ENCODE results near the gene FARP1. TPM values are rescaled to one million over a fixed set of nuclear protein-coding genes. Genes with fewer than 3 reads are reported as not detected.

The FARP1 gene
- total and polyA plus RNA-seq, 2 of the 13 experiments (the other 11 are each of a cell fraction or from before 2014, with no cell fraction given), result 70.6 to 126 TPM

DNA sequence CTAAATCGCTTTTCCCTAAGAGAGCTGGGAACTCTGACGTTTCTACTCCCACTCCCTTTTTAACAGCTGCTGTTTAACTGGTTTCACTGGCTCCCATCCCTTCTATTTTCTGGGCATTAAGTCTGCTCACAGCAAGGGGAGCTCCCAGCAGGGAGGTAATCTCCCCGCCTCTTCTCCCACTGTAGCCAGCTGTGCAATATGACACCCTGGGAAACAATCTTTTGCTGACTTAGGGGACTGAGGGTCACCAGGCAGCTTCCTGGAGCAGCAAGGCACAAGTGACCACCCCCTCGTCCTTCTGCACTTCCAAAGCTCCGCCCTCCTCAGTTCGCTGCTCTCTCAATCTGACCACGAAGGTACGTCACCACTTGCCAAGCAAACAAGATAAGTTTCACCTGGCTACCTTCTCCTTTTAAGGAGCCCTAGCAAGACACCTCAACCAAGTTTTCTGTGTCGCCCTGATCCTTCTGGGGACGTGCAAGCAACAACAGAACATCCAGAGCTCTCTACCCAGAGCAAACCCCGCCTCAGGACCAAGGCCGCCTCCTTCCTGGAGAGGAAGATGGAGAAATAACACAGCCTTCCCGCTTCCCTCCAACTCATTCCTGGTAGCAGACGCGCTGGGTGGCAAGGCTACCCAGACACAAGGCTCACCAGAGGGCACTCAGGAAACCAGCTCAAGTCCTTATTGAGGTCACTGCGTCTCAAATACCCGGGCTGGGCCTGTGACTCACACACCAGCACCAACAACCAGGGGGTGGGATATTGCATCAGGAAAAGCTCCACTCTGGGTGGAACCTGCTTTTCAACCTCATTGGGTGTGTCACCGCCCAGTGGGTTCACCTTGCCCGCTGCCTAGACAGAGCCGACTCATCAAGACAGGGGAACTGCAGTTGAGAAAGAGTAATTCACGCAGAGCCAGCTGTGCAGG is 341.7 kb downstream of the FARP1 start (continued):
- TF ChIP-seq TGIF2 (CRISPR knock-in tag; IDR thresholded peaks at IDR 0.05) (0 out of 2 replicates have a peak, but pooled peaks have one; percentile 26), KAT8 (CRISPR knock-in tag; IDR thresholded peaks at IDR 0.05) (no peak), SIX4 (CRISPR knock-in tag; IDR thresholded peaks at IDR 0.05) (peak; percentile 99), ZSCAN21 (CRISPR knock-in tag; IDR thresholded peaks at IDR 0.05; ENCODE audit: borderline replicate concordance) (no peak; the same call in 1 of the 2 replicates), HDAC6 (IDR thresholded peaks at IDR 0.05; ENCODE audit: low read depth, low read length) (no peak), GZF1 (CRISPR knock-in tag; IDR thresholded peaks at IDR 0.05) (0 out of 2 replicates have a peak, but pooled peaks have one; percentile 35), SUZ12 (IDR thresholded peaks at IDR 0.05; ENCODE audit: low read depth, low read length) (no peak), THAP11 (CRISPR knock-in tag; IDR thresholded peaks at IDR 0.05) (no peak), ZSCAN9 (CRISPR knock-in tag; IDR thresholded peaks at IDR 0.05; ENCODE audit: borderline replicate concordance) (no peak), NR2F2 (IDR thresholded peaks at IDR 0.05; ENCODE audit: borderline replicate concordance, low read depth) (0 out of 2 replicates have a peak, but pooled peaks have one; percentile 29), NFRKB (IDR thresholded peaks at IDR 0.05) (no peak), SIX1 (CRISPR knock-in tag; IDR thresholded peaks at IDR 0.05; ENCODE audit: borderline replicate concordance) (peak; percentile 96), ZKSCAN8 (CRISPR knock-in tag; IDR thresholded peaks at IDR 0.05; ENCODE audit: borderline replicate concordance) (no peak), ZFP82 (CRISPR knock-in tag; IDR thresholded peaks at IDR 0.05; ENCODE audit: borderline replicate concordance) (no peak), REPIN1 (CRISPR knock-in tag; IDR thresholded peaks at IDR 0.05; ENCODE audit: borderline replicate concordance, low read depth) (0 out of 2 replicates have a peak, but pooled peaks have one; percentile 36), STAG1 (CRISPR knock-in tag; IDR thresholded peaks at IDR 0.05) (peak; percentile 19; the same call in 1 of the 2 replicates)
- TF ChIP-seq, protein P1, sequence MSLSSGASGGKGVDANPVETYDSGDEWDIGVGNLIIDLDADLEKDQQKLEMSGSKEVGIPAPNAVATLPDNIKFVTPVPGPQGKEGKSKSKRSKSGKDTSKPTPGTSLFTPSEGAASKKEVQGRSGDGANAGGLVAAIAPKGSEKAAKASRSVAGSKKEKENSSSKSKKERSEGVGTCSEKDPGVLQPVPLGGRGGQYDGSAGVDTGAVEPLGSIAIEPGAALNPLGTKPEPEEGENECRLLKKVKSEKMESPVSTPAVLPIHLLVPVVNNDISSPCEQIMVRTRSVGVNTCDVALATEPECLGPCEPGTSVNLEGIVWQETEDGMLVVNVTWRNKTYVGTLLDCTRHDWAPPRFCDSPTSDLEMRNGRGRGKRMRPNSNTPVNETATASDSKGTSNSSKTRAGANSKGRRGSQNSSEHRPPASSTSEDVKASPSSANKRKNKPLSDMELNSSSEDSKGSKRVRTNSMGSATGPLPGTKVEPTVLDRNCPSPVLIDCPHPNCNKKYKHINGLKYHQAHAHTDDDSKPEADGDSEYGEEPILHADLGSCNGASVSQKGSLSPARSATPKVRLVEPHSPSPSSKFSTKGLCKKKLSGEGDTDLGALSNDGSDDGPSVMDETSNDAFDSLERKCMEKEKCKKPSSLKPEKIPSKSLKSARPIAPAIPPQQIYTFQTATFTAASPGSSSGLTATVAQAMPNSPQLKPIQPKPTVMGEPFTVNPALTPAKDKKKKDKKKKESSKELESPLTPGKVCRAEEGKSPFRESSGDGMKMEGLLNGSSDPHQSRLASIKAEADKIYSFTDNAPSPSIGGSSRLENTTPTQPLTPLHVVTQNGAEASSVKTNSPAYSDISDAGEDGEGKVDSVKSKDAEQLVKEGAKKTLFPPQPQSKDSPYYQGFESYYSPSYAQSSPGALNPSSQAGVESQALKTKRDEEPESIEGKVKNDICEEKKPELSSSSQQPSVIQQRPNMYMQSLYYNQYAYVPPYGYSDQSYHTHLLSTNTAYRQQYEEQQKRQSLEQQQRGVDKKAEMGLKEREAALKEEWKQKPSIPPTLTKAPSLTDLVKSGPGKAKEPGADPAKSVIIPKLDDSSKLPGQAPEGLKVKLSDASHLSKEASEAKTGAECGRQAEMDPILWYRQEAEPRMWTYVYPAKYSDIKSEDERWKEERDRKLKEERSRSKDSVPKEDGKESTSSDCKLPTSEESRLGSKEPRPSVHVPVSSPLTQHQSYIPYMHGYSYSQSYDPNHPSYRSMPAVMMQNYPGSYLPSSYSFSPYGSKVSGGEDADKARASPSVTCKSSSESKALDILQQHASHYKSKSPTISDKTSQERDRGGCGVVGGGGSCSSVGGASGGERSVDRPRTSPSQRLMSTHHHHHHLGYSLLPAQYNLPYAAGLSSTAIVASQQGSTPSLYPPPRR (CRISPR knock-in tag; IDR thresholded peaks at IDR 0.05; ENCODE audit: borderline replicate concordance), result peak; percentile 36; the same call in 1 of the 2 replicates
- TF ChIP-seq, protein P2, sequence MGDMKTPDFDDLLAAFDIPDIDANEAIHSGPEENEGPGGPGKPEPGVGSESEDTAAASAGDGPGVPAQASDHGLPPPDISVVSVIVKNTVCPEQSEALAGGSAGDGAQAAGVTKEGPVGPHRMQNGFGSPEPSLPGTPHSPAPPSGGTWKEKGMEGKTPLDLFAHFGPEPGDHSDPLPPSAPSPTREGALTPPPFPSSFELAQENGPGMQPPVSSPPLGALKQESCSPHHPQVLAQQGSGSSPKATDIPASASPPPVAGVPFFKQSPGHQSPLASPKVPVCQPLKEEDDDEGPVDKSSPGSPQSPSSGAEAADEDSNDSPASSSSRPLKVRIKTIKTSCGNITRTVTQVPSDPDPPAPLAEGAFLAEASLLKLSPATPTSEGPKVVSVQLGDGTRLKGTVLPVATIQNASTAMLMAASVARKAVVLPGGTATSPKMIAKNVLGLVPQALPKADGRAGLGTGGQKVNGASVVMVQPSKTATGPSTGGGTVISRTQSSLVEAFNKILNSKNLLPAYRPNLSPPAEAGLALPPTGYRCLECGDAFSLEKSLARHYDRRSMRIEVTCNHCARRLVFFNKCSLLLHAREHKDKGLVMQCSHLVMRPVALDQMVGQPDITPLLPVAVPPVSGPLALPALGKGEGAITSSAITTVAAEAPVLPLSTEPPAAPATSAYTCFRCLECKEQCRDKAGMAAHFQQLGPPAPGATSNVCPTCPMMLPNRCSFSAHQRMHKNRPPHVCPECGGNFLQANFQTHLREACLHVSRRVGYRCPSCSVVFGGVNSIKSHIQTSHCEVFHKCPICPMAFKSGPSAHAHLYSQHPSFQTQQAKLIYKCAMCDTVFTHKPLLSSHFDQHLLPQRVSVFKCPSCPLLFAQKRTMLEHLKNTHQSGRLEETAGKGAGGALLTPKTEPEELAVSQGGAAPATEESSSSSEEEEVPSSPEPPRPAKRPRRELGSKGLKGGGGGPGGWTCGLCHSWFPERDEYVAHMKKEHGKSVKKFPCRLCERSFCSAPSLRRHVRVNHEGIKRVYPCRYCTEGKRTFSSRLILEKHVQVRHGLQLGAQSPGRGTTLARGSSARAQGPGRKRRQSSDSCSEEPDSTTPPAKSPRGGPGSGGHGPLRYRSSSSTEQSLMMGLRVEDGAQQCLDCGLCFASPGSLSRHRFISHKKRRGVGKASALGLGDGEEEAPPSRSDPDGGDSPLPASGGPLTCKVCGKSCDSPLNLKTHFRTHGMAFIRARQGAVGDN (CRISPR knock-in tag; IDR thresholded peaks at IDR 0.05), result peak; percentile 74

Measured in HepG2 (cell line).